Lung (tissue), 12 donors: Measurements from ENCODE around the gene KIF26B. TPM values are rescaled to one million over a fixed set of nuclear protein-coding genes. Genes with fewer than 3 reads are reported as not detected.
"Not testable (repeated sequence)": the region's sequence is repeated elsewhere in the genome, so short reads cannot be mapped to it uniquely, and the experiment has no call there.

Experiments used
- ATAC-seq: fragments of 200-7000 bp; cut with Tn5 transposase; one replicate; pipeline ENCODE4 v1.9.1; 2020; ENCODE audit warnings: moderate number of reproducible peaks; ENCODE audit not compliant: insufficient read depth, low FRiP score
- DNase-seq, 3 donors: peaks; one replicate each; pipeline ENCODE4 v3.0.0-alpha.2; 2013 to 2017
- H3K27ac ChIP-seq, 2 donors: one replicate each; pipeline ENCODE4 v1.5.1; 2013; ENCODE audit warnings: mild to moderate bottlenecking in 2 of 2, moderate library complexity in 2 of 2, control low read depth in 1 of 2, inconsistent platforms in 1 of 2, low read depth in 1 of 2, low read length in 1 of 2
- H3K27me3 ChIP-seq, 3 donors: one replicate each; pipeline ENCODE4 v1.5.1; 2013; ENCODE audit warnings: low read length in 2 of 3; ENCODE audit not compliant: control insufficient read depth in 3 of 3, insufficient read depth in 3 of 3
- H3K36me3 ChIP-seq, 4 donors: one replicate each; pipeline ENCODE4 v1.5.1; 2013; ENCODE audit warnings: low read length in 4 of 4, mild to moderate bottlenecking in 1 of 4, moderate library complexity in 1 of 4; ENCODE audit not compliant: control insufficient read depth in 4 of 4, insufficient read depth in 4 of 4
- H3K4me1 ChIP-seq, 5 donors: one replicate each; pipeline ENCODE4 v1.5.1; 2013; ENCODE audit warnings: low read length in 5 of 5, mild to moderate bottlenecking in 2 of 5, moderate library complexity in 1 of 5; ENCODE audit not compliant: control insufficient read depth in 5 of 5, insufficient read depth in 5 of 5
- H3K4me3 ChIP-seq: one replicate; pipeline ENCODE4 v1.5.1; 2013; ENCODE audit warnings: mild to moderate bottlenecking, control low read depth, moderate library complexity
- H3K9ac ChIP-seq, 2 donors: one replicate each; pipeline ENCODE4 v1.5.1; 2013; ENCODE audit warnings: low read length in 2 of 2, control low read depth in 1 of 2; ENCODE audit not compliant: insufficient read depth in 1 of 2
- H3K9me3 ChIP-seq, 4 donors: one replicate each; pipeline ENCODE4 v1.5.1; 2013; ENCODE audit warnings: low read length in 3 of 4, mild to moderate bottlenecking in 1 of 4, moderate library complexity in 1 of 4; ENCODE audit not compliant: control insufficient read depth in 4 of 4, insufficient read depth in 3 of 4
- CTCF ChIP-seq: IDR thresholded peaks from 2 replicates; pipeline ENCODE4 v1.5.1; 2012; ENCODE audit warnings: mild to moderate bottlenecking; ENCODE audit errors: control extremely low read depth, extremely low read depth
- WGBS, 2 donors: extraction: QIAGEN DNeasy Blood & Tissue Kit; methylation state at CpG; one replicate each; pipeline ENCODE4 v1.1.7; 2013; 5-methylcytosine and 5-hydroxymethylcytosine counted together
- polyA plus RNA-seq, 2 donors: library from polyadenylated mRNA; stranded (reverse); fragments of 200-250 nt; gene quantifications; one replicate each; pipeline ENCODE4 v1.2.1, GENCODE V29; 2013
- total RNA-seq, 2 donors: library from RNA; depleted of rRNA in 1 of 2; stranded (reverse); fragments of >200 nt in 1 of 2; gene quantifications; one replicate each; pipeline ENCODE4 v1.2.1, GENCODE V29; 2014 to 2021
- donor health status: control.
- donor health status: control.
- donor health status: Bipolar disorder and iron deficiency.
- donor health status: healthy.
- donor health status: DM: yes; HTN: yes; CAD: no.

Gene KIF26B
- total and polyA plus RNA-seq, 4 donors, result 0.61 to 6.7 (median 2.2) TPM

DNA sequence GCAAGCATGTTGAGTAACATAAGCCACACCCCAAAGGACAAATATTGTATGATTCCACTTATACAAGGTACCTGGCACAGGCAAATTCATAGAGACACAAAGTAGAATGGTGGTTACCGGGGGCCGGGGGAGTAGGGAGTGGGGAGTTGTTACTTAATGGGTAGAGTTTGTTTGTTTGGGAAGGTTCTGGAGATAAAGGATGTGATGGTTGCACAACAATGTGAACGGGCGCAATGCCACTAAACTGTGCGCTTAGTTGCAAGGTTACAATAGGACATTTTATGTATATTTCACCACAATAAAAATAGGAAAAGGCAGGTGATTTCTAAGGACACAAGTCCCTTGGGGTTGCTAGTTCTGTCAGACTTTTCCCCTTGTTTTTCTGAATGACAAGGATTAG lies 516.6 kb downstream of the KIF26B start:
- H3K4me3 ChIP-seq, result no peak overlapping the region
- no peaks in the 10 kb centered on the region for H3K27me3 ChIP-seq
- WGBS, 2 donors, result 74 to 83% methylated on average over 5 of the region's 5 CpGs
- no peak overlapping the region for H3K9ac ChIP-seq
- DNase-seq (no peak), ATAC-seq (no peak)
- no peaks in the 10 kb centered on the region for H3K36me3 ChIP-seq
- TF ChIP-seq CTCF, result no peak
- peaks cover 0 to 4% (median 0%) of the 10 kb centered on the region in 5 donors for H3K4me1 ChIP-seq
- no peaks in the 10 kb centered on the region for H3K9me3 ChIP-seq
- H3K27ac ChIP-seq, result no peak overlapping the region

DNA sequence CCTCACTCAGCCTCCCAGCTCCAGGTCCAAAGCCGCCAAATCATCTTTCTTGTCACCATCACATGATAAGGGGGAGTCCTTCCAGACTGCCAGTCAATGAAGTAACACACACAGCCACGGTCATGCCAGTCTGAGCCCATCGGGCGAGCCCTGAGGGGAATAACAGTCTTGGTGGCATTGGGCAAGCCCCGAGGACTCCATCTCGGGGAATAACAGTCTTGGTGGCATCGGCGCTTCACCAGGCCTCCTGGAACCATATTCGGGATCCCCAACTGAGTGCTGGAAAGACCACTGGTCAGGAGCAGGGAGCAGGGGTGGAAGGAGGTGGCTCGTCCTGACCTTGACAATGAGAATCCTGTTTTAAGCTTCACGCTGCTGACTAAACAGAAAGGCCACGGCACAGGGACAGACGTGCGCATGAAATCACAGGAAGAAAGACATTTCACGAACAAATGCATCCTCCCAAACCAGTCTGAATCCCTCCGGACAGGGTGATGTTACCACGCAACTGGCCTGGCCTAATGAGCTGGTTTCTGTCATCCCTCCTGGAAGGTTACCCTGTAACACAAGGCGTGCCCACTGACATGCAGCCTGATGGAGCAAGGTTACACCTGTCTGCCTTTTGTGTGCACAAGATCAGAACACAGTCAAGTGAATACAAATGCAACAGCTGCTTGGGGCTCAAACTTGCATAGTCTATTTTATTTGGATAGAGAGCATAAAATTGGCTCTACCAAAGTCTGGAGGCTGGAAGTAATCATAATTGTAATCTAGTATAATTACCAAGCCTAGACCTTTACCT lies 517.4 kb downstream of the KIF26B start:
- H3K36me3 ChIP-seq, result no peaks in the 10 kb centered on the region
- H3K27ac ChIP-seq, result no peak overlapping the region
- peaks cover 0 to 7% (median 0%) of the 10 kb centered on the region in 5 donors for H3K4me1 ChIP-seq
- DNase-seq (no peak), ATAC-seq (no peak)
- no peak for TF ChIP-seq CTCF
- H3K27me3 ChIP-seq, result no peaks in the 10 kb centered on the region
- H3K9me3 ChIP-seq, result no peaks in the 10 kb centered on the region
- no peak overlapping the region for H3K9ac ChIP-seq
- H3K4me3 ChIP-seq, result no peak overlapping the region
- WGBS, 2 donors, result 97% methylated on average over 18 of the region's 18 CpGs

DNA sequence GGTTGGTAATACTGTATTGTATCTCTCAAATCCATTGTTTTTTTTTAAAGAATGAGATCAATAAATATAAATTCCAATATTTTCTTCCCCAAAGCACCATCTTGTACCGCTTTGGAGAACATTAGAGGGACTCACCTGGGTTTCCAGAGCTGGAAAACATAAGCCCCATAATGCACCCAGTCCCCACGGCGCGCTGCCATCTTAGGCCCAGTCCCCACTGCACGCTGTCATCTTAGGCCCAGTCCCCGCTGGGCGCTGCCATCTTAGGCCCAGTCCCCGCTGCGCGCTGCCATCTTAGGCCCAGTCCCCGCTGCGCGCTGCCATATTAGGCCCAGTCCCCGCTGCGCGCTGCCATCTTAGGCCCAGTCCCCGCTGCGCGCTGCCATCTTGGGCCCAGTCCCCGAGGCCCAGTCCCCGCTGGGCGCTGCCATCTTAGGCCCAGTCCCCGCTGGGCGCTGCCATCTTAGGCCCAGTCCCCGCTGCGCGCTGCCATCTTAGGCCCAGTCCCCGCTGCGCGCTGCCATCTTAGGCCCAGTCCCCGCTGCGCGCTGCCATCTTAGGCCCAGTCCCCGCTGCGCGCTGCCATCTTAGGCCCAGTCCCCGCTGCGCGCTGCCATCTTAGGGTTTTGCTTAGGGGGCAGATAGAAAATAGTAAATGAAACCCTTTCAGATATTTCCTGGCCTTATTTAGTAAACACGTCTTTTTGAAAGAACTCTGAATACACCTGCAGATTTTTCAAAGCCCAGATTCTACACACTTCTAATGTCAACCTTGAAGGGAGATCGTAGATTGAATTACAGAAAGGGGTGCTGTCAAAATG lies 518.3 kb downstream of the KIF26B start:
- not testable (repeated sequence) for H3K27me3 ChIP-seq, H3K4me1 ChIP-seq, H3K9ac ChIP-seq, ATAC-seq, H3K27ac ChIP-seq, H3K36me3 ChIP-seq, H3K9me3 ChIP-seq, H3K4me3 ChIP-seq, DNase-seq
- 92 to 93% methylated on average over 32 to 41 of the region's 41 CpGs for WGBS, 2 donors

GRCh38 chr1:245673881-245674414 lies 519.2 kb downstream of the KIF26B start:
- DNase-seq, result no peak
- Histone ChIP-seq H3K4me1 (peaks cover 0 to 7% (median 0%) of the 10 kb centered on the region in 5 donors), H3K9ac (no peak overlapping the region), H3K9me3 (peaks cover 0 to 2% (median 0%) of the 10 kb centered on the region in 4 donors), H3K36me3 (no peaks in the 10 kb centered on the region), H3K4me3 (no peak overlapping the region), H3K27me3 (no peaks in the 10 kb centered on the region), H3K27ac (no peak overlapping the region)
- no peak for ATAC-seq
- 15 to 29% methylated on average over 2 of the region's 2 CpGs for WGBS, 2 donors
- no peak for TF ChIP-seq CTCF
